H1 (cell line): Measurements from ENCODE around the gene ZNF586. TPM values are rescaled to one million over a fixed set of nuclear protein-coding genes. Genes with fewer than 3 reads are reported as not detected.

ENCODE experiments used
- EGR1 ChIP-seq: IDR thresholded peaks from 2 replicates; pipeline ENCODE4 v1.6.1; 2011; ENCODE audit warnings: low read depth, low read length, borderline replicate concordance
- SP2 ChIP-seq: IDR thresholded peaks from 2 replicates; pipeline ENCODE4 v1.6.1; 2012; ENCODE audit warnings: mild to moderate bottlenecking, low read length, inconsistent platforms
- TBP ChIP-seq: IDR thresholded peaks from 2 replicates; pipeline ENCODE4 v1.6.1; 2011; ENCODE audit warnings: low read depth, low read length, improper control_type of control experiment
- polyA plus RNA-seq, 7 experiments: library from polyadenylated mRNA; depleted of rRNA in 3 of 7; stranded (reverse) in 5 of 7; unstranded in 2 of 7; fragments of >200 nt in 5 of 7; fragments of 200-250 nt in 2 of 7; gene quantifications; 1 replicate in 5 of 7; 2 replicates in 1 of 7; 4 replicates in 1 of 7; pipeline versions ENCODE4 v1.2.1 to v1.2.3, GENCODE V29; 2011 to 2013; ENCODE audit warnings: missing spikeins in 2 of 7, mixed read lengths in 2 of 7
- total RNA-seq: library from RNA; stranded (reverse); fragmentation: NEBNext Ultra II Directional; extraction: Animal tissue kit (Norgen Biotek cat#: 25700); gene quantifications from 2 replicates; pipeline ENCODE4 v1.2.1, GENCODE V29; 2021

Gene ZNF586
- total and polyA plus RNA-seq, 2 of the 8 experiments (the other 6 are each of a cell fraction or from before 2014, with no cell fraction given), result 8.1 to 15.5 TPM

GRCh38 chr19:57754091-57754673 is 15.3 kb upstream of the ZNF586 start (continued):
- TF ChIP-seq EGR1, result no peak
- no peak for TF ChIP-seq TBP
- TF ChIP-seq SP2, result no peak
